SIG-M5 treated with dmso at 0.1 percent for 504 hours (cell line): ENCODE results near the gene DDX54.

ENCODE experiments used
- DNase-seq: peaks from one replicate; lab custom pipeline; 2025; ENCODE audit not compliant: unreplicated experiment; lab: John Stamatoyannopoulos, UW

DDX54 gene

DNA sequence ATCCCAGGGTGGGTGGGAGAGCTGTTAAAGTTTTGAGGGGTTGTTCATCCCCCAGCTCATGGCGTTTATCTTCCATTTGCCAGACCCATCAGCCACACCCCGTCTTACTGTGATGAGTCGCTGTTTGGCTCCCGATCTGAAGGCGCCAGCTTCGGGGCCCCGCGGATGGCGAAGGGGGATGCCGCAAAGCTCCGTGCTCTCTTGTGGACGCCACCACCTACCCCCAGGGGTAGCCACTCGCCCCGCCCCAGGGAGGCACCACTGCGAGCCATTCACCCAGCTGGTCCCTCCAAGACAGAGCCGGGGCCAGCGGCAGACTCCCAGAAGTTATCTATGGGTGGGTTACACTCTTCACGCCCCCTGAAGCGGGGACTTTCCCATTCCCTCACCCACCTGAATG, 5.9 kb upstream of the DDX54 start:
- no peak for DNase-seq

DNA sequence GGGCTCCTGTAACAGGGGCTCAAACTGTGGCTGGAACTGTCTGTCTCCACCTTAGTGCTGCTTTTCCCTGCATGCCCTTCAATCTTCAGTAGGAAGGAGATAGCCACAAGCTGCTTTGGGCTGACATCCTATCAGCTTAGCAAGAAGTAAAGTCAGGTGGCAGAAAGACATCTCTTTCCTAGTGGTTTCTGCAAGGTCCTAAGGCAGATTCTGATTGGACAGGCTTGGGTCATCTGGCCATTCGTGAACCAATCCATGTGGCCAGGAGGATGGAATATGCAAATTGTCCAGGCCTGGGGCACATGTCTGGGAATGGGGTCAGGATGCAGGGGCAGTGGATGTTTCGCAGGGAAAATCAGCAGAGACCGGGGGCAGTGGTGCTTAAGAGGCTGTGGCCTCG, 5.5 kb upstream of the DDX54 start:
- peak; percentile 20 for DNase-seq

DNA sequence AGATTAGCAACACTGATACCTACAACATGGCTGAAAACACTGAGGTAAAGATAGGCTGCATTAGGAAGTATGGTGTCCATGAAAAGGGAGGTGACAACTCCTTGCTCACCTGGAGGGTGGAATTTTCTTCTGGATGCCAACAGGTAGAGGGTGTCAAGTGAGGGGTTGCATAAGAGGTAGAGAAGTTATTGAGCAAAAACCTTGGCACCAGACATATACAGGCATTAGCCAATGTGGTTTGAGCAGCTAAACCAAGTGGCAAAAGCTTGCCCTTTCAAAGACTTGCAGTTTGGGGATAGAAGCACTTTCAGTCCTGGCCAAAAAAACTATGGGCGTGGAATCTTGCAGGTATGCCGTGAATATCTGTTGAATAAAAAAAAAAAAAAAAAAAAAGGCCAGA, 4.1 kb upstream of the DDX54 start:
- no peak for DNase-seq

DNA sequence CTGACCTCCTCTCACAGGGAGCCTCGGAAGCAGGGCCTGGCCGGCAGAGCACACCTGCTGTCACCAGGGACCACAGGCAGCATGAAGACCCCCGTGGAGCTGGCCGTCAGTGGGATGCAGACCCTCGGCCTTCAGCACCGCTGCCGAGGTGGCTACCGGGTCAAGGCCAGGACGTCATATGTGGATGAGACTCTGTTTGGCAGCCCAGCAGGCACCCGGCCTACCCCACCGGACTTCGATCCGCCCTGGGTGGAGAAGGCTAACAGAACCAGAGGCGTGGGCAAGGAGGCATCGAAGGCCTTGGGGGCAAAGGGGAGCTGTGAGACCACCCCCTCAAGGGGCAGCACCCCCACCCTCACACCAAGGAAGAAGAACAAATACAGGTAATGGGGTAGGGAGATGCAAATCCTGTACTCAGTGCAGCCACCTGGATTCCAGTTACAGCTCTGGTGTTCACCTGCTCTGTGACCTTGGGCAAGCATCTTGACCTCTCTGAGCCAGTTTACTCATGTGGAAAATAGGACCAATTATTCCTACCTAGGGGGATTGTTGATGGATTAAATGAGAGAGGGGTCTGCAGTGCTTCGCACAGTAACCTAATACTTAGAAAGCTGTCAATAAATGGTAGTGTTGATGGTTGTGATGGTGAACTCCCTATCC, 1.5 kb upstream of the DDX54 start:
- DNase-seq = no peak

DNA sequence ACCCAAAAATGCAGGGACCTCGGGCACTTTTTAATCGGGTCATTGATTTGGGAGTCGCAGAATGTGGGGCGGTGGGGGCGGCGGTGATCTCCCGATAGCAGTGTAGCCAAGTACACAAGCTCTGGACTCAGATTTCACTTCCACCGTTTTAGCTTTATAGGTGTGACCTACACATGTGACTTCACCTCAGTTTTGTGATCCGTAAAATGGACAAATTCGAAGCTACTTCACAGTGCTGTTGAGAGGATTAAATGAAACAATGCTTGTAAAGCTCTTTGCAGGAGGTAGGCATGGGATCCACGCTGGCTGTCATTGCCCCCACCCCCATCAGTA, 721 bp upstream of the DDX54 start:
- DNase-seq = no peak

DNA sequence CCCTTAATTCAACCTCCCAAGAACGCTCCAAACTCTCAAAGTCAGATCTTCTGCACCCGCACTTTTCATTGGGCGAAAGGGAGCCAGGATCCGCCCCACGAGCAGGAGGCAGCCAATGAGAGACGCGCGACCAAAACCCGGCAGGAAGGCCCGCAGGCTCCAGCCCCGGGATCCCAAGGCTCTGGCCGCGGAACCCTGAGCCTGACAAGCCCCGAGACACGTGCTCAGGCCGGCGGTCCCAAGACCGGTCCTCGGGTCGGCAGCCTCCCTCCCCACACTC, 438 bp downstream of the DDX54 start:
- DNase-seq = peak; percentile 93

DNA sequence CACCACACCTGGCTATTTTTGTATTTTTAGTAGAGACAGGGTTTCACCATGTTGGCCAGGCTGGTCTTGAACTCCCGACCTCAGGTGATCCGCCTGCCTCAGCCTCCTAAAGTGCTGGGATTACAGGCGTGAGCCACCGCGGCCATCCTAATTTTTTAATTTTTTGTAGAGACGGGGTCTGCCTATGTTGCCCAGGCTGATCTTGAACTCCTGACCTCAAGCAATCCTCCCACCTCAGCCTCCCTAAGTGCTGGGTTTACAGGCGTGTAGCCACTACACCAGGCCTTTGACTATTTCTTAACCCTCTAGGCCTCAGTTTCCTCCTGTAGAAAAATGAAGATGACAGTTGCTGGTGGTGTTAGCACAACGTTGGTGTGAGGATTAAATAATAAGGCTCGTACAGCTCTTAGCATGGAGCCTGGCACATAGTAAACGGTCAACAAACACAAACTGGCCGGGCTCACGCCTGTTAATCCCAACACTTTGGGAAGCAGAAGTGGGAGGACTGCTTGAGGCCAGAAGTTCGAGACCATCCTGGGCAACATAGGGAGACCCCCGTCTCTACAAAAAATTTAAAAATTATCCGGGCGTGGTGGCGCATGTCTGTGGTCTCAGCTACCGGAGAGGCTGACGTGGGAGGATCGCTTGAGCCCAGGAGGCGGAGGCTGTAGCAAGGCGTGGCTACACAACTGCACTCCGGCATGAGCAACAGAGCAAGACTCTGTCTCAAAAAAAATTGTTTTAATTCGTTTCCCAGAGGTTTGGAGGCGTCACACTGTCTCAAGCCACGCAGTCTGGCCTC, 979 bp downstream of the DDX54 start:
- DNase-seq = no peak

DNA sequence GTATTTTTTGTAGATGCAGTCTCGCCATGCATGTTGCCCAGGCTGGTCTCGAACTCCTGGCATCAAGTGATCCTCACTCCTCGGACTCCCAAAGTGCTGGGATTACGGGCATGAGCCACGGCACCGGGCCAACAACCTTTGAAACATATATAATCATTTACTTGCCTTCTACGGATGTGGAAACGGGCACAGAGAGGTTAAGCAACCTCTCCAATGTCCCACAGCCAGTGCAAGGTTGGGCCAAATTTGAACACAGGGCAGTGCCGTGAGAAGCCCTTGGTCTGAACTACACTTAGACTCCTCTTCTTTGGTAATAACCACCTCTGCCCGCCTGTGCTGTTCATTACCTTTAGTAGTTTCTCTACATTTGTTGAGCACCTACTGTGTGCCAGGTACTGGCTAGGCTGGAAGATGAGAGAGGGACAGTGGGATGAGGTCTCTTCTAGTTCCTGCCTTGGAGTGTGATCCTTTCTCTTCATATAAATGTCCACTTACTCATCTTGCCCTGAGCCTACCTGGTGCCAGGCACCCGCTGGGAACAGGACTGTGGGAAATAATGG, 2.2 kb downstream of the DDX54 start:
- no peak for DNase-seq

DNA sequence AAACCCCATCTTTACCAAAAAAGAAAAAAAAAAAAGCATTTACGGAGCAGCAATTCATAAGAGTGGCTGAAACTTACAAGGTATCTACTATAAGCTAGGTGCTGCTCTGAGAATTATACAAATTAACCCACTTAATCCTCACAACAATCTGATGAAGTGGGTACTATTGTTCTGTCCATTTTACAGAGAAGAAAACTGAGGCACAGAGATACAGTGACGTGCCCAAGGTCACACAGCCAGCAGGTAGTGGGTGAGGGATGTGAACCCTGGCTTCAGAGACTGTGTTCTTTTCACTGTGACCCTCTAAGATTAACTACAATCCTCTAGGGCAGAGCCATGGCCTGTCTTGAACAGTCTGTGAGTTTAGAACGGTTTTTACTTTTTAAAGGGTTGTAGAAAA, 3.3 kb downstream of the DDX54 start:
- DNase-seq = no peak

DNA sequence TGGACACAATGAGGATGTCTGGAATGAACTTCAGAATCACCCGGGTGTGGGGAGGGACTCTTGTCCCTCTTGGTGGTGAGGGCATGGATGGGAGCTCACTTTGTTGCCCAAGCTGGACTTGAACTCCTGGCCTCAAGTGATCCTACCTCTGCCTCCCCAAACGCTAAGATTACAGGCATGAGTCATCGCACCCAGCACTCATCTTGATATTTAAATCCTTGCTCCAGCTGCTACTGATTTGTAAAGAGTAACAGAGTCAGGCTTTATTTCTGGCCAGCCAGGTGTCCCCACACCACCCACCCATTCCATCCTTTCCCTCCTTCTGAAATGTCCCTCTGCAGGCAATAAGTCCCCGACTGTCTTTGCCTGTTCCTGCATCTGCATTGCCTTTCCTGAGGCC, 4.9 kb downstream of the DDX54 start:
- no peak for DNase-seq

DNA sequence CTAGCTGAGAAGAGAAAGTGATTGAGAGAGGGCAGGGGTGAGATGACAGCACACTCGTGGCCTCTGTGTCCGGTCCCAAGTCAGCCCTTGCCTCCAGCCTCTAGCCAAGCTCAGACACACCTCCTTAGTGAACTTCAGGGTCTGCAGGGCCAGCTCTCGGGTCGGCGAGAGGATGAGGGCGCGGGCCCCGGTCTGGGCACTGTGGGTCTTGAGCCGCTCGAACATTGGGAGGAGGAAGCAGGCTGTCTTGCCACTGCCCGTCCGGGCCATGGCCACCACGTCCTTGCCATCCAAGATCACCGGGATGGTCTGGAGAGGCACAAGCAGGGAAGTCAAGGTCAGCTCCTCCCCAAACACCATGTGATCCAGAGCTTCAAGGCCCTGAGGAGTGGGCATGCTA, 6.3 kb downstream of the DDX54 start:
- DNase-seq = no peak

DNA sequence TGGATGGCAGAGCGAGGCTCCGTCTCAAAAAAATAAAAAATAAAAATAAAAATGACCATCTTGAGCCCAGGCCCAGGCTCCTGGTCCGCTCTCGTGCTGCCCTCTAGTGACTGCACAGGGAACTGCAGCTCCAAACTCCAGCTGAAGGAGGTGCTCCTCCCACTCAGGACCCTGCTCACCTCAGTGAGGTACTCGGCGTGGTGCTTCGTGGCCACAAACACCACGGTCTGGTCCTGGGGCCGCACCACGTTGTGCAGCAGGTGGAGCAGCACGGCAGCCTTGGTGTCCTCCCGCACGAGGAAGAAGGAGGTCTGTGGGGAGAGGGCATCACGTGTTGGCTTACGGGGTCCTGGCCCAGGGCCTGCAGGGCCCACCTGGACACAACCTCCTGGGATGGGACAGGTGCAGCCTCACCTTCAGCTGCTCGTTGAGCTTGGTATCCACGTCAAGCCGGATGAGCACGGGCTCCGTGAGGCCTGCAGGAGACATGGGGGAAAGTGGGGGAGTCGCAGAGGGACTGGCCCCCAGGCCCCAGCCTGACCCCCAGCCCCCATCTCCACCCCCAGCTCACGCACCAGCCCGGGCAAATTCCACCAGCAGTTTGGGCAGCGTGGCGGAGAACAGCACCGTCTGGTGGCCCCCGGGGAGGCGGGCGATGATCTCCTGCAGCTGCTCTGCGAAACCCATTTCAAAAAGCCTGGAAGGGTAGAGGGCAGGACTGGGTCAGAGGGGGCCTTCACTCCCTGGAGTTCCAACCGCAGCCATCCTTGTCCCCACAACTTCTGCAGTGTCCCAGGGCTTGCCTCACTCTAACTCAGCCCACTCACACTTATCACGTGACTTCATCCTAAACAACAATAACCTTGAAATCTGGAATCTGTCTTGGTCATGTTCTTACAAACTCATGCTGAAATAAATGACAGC, 10.6 kb downstream of the DDX54 start:
- DNase-seq = peak; percentile 30

DNA sequence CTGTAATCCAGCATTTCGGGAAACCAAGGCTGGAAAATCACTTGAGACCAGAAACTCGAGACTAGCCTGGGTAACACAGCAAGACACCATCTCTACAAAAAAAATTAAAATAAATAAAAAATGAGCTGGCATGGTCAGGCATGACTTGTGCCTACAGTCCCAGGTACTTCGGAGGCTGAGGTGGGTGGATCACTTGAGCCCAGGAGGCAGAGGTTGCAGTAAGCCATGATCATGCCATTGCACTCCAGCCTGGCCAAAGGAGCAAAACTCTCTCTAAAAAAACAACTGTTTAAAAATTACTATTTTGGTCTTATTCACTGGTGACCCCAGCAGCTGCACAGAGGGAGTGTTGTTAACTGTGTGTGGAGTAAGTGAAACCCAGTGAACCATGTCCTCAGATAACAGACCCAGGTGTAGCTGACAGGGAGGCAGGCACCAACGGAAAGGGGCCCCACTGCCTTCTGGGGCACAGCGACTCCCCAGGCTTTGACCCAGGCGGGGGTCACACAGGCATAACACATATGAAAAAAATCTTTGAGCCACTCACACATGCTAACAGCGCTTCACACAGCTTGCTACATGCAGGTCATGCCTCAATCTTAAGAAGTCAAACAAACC, 12.1 kb downstream of the DDX54 start:
- DNase-seq = no peak

DNA sequence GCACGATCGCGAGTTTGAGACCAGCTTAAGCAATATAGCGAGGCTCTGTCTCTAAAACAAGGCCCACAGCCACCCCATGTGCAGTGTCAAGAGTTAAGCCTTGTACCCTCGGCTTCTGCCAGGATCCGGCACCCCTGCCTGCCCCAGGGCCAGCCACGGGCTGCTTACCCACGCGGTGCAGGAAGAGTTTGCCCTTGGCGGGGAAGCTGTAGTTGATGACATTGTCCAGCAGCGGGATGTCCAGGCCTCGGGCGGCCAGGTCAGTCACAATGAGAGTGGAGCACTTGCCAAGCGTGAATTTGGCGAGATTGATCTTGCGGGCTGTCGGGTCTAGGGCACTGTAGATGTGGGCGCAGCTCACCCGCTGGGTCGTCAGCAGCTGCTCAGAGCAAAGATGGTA, 13.1 kb downstream of the DDX54 start:
- DNase-seq = no peak

DNA sequence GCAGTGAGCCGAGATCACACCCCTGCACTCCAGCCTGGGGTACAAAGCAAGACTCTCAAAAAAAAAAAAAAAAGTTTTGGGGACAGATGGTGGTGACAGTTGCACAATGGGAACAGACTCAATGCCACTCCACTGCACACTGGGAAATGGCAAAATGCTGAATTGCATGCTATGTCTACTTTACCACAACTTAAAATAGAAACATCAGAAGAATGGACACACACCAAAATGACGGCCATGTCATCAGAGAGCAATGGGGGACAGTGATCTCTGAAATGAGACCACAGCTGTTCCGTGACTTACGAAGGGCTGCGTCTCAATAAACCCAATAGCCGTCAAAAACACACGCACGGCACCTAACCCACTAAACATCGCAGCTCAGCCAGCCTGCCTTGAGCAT, 13.7 kb downstream of the DDX54 start:
- DNase-seq = no peak

DNA sequence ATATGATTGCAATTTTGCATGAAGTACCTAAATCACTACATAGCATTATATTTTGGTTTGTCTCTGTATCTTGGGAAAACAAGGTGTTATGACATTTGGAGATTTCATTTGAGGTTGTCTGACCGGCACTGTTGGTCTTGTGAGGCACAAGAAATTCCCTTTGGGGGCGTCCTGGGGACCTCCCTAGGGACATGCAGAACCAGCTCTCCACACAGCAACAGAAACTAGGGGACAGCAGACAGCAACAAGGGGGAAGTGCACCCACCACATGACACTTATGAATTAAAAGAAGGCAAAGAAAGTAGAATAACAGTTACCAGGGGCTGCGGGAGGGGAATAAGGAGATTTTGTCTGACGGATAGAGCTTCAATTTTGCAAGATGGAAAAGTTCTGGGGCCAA, 14.4 kb downstream of the DDX54 start:
- no peak for DNase-seq

DNA sequence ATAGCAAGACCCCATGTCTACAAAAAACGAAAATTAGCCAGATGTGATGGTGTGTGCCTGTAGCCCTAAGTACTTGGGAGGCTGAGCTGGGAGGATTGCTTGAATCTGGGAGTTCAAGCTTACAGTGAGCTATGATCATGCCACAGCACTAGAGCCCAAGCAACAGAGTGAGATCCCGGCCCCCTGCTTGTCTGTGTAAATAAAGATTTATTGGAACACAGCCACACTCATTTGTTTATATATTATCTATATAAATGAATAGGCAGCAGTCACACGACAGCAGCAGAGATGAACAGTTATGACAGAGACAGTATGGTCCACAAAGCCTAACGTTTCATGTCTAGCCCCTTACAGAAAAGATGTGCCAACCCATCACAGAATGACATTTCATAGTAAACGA, 14.8 kb downstream of the DDX54 start:
- DNase-seq = no peak

DNA sequence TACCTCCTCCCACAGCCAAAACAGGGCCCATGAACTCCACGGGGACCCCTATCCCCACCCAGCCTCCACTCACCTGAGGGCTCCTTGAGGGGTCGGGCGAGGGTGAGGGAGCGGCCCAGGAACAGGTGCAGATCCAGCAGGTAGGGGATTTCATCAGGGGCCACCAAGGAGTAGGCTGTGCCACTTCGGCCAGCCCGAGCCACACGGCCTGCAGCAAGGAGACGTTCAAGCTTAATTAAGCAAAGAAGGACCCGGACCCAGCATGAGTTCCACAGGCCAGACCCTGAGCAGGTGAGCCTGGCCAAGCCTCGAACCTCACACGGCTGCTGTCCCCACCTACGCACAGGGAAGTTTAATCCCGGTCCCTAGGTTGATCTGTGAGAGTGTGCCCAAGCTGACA, 15.6 kb downstream of the DDX54 start:
- DNase-seq = no peak

DNA sequence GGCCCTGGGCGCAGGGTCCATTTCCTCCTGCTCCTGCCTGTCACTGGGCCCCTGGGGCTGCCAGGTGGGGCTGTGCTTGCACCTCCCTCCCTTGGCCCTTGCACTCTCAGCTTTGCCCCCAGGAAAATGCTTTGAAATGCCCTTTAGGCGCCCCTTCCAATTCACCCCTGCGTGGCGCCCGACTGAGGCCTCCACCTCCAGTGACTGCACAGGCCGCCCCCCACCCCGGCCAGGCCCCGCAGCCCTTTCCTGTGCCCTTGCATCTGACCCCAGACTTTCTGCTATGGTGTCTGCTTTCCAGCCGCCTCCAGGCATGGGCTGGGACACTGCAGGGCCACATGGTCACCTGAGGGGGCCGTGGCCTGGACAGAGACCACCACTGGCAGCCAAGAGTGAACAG, 17.4 kb downstream of the DDX54 start:
- no peak for DNase-seq

DNA sequence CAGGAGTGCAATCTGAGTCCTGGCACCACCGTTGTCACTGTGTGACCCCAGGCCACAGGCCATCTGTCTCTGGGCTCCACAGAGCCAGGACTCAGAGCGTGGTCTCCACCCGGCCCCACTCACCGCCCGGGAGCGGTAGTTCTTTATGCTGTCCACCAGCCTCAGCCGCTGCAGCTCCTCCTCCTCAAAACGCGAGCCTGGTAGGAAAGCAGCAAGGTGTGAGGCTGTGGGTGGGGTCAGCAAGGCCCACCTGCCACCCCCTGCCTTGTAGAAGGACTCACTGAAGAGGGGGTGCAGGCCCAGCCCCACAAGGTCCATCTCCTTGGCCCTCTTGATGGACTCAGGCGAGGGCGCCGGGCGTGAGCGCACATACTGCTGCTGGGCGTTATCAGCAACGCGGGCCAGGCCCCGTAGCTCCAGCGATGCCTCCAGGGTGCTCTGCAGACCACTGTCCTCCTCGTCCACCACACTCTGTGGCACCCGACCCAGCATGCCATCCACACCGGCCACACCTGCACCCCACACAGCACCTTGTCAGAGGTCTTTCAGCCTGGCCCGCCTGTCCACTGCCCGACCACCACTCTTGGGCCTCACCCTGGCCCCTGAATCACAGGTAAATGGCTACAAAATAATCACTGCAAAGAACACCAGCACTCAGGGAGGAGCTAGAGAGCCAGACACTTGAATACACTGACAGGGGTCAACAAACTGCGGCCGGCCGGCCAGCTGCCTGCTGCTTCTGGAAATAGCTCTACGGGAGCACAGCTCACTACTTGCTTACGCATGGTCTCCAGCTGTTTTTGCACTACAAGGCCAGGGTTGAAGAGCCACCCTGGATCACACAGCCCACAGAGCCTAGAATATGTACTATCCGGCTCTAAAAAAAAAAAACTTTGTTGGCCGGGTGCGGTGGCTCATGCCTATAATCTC, 19.5 kb downstream of the DDX54 start:
- no peak for DNase-seq
